Erythroblast (primary cell): ENCODE measurements around the gene AKAP3.

Source experiments
- GATA1 ChIP-seq: IDR thresholded peaks from 2 replicates; pipeline ENCODE4 v1.6.1; 2011; ENCODE audit warnings: low read depth, mild to moderate bottlenecking, control low read depth, low read length, moderate library complexity
- POLR2A ChIP-seq: IDR thresholded peaks from 2 replicates; pipeline ENCODE4 v1.6.1; 2011; ENCODE audit warnings: mild to moderate bottlenecking, low read length

DNA sequence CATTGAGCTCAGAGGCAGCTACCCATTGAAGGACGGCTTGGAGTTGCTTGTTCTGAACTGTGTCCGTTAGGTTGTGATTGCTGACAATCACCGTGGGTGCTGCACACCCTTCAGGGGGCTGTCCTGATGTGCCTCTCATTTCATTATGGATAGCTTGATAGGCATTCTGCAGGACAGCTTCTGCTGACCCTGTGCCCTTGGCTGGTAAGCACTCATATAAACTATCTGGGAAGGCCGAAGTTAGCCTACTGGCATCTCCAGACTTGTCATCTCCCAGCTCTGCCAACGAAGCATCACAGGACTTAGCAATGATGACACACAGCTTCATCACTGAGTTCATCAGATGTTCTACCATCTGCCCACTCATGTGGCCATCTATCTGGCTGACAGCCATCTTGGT, 22.3 kb downstream of the AKAP3 start:
- TF ChIP-seq POLR2A = no peak
- TF ChIP-seq GATA1 = no peak
